Measurements from ENCODE around the gene MPDU1.
A peak's percentile ranks its signal among the peaks of the same experiment; 100 is the strongest.
"Not testable (repeated sequence)": the region's sequence is repeated elsewhere in the genome, so short reads cannot be mapped to it uniquely, and the experiment has no call there.

MPDU1 gene

DNA sequence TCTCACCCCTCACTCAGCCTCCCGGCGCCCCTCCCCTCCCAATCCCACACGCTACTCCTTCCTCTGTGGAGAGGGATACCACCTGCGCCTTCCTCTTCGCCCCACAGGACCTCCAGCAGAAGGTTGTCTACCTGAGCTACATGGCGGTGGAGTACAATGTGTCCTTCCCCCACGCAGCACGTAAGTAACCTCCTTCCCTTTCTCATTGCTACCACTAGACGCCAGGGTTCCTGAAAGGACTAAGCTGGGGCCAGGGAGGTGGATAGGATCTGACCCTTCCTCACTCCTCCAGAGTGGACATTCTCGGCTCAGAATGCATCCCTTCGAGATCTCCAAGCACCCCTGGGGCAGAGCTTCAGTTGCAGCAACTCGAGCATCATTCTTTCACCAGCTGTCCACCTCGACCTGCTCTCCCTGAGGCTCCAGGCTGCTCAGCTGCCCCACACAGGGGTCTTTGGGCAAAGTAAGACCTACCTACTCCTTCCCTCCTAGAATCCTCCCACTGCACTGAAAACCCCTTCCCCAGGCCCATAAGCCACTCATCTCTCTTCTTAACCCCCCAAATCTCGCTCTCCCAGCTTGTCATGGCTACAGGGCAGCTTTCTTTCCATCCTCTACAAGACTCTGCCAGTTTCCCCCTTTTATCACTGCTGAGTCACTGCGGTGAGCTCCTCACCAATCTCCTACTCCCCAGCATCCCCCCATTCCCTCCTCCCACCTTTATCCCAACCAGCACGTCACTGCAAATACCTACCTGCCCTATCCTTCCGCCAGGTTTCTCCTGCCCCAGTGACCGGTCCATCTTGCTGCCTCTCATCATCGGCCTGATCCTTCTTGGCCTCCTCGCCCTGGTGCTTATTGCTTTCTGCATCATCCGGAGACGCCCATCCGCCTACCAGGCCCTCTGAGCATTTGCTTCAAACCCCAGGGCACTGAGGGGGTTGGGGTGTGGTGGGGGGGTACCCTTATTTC is 2.8 kb upstream of the MPDU1 start:
- DNase-seq (ENCODE audit: low spot score) = peak; percentile 66

DNA sequence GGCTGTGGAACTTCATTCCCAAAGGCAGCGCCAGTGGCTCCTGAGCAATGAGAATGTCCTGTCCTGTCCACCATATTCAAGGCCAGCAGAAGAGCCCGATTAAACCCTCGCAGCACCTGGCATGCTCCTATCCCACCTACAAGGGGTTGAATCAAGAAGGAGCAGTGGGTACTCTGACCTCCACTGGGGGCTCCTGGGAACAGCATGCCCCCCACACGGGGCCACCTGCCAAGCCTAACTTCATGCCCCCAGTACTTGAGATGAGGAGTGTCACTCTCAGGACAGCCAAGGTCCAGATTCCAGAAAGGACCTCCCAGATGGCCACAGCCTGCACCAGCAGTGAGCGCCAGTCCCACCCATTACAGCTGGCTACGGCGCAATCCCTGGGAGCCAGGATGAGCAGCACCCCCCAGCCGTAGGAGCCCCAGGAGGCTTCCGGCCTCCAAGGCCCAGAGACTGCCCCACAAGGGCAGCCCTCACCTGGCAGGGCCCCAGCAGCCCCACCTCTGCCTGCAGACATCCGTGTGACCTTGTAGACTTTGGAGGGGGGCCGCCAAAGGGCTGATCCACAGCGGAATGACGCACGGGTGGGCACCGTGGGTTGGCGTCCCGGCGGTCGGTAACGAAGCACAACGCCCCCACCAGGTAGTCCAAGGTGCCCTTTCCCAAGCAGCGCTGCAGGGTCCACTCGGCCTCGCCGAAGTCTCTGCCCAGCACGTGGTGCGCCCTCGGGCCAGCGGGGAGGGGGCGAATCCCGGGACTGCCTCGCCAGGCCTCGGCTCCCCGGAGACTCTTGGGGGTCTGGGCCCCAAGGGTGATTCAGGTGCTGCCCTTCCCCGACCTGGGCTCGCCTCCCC is 1.0 kb upstream of the MPDU1 start:
- DNase-seq (ENCODE audit: low spot score) = no peak

DNA sequence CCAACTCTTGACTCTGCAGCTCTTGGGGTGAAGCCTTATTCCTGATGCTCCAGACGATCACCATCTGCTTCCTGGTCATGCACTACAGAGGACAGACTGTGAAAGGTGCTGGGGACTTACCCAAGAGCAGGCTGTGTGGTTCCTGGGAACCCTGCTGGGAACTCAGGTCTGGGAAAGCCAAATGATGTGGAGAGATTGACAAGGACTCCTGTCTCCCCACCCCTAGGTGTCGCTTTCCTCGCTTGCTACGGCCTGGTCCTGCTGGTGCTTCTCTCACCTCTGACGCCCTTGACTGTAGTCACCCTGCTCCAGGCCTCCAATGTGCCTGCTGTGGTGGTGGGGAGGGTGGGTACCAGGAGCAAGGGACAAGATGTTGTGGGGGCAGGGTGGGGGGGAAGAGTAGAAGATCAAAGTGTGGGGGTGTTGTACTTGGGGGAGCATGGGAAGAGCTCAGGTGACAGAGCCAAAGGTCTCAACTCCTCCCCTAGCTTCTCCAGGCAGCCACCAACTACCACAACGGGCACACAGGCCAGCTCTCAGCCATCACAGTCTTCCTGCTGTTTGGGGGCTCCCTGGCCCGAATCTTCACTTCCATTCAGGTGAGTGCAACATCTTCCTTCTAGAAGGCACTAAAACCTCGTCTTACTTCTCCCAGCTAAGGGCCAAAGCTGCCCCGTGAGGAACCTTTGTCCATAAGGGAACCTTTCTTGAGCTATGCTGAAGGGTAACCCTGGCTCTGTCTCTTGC is 3.2 kb downstream of the MPDU1 start:
- peak; percentile 67 for DNase-seq (ENCODE audit: low spot score)

DNA sequence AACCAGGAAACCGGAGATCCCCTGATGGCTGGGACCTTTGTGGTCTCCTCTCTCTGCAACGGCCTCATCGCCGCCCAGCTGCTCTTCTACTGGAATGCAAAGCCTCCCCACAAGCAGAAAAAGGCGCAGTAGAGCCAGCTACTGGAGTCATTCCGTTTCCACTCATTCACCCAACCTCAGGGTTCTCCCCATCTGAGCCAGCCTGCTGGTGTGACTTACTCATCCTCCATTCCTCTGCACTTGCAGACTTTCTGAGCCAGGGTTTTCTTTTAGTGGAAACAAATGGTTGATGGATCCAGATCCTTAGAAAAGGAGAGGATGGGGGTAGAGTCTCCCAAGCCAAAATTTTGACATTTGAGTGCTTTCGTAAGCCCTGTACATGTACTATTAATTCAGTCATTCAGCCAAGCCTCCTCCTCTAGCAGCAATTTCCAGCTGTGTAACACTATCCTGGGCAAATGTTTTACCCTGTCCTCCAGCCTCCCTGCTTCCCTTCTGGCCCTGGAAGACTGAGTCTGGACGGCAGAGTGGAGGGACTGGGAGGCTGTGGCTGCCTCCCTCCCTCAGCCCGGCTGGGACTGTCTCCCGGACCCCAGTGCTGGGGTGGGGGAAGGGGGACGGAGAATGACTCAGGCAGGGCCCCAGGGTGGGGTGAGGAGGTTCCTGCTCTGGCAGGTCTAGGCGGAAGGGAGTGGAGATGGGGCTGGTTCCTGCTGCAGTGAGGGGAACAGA is 3.9 kb downstream of the MPDU1 start:
- no peak for DNase-seq (ENCODE audit: low spot score)

GRCh38 chr17:7588553-7589203 is 5.0 kb downstream of the MPDU1 start:
- DNase-seq (ENCODE audit: low spot score) = no peak

GRCh38 chr17:7589204-7589868 is 5.7 kb downstream of the MPDU1 start:
- peak; percentile 84 for DNase-seq (ENCODE audit: low spot score)

DNA sequence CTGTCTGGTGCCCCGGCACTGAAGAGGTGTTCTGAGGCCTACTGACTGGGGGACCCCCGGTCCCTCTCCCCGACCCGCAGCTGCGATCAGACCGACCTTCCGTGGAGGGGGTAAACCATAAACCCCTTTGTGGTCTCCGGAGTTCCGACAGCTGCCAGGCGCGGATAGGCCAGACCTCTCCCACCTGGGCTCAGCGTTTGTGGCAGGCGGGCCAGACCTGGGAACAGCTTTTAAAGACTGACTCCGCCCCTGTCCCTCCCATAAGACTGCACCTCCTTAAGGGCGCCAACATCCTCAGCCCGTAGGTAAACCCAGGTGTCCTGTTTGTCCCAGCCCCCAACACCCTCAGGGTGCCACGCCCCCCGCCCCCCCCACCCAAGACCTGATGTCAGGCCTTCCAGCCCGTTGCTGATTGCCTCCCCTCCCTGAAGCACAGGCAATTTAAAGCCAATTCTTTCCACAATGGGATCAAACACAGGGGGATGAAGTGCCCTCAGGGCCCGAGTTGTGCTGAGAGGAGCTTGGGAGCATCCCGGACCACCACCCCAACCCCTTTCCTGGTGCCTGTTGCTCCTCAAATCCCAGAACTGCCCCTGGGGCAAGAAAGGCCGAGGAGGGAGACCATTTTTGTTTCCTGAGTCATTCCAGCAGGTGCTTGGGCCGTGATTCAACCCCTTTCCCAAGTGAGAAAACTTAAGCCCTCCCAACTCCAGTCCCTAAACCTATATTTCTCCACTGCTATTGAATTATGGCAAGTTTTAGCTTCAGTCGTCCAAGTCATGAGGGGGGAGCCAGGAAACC is 6.4 kb downstream of the MPDU1 start, which contains the start of gene SOX15:
TSS of gene SOX15 (minus strand) at position 204 of the 801 bp plus-strand sequence. CDS start 418 bp downstream, outside the sequence.
- no peak for DNase-seq (ENCODE audit: low spot score)

DNA sequence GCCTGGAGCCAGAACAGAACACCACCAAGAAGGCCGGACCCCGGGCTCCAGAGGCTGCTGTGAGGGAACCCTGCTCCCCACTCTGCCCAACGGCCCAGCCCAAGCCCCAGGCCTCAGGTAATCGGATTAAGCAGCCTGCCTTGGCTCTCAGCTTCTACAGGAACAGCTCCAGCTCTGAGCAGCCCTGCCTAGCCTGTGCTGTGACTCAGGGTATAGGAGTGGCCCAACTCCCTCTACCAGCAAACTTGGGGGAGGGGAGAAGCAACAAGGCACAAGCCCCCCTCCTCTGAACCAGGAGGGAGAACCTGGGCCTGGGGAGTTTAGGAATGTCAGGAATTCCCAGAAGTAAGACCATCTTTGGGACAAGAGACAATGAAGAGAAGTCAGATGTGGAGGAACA is 7.1 kb downstream of the MPDU1 start:
- DNase-seq (ENCODE audit: low spot score) = no peak

DNA sequence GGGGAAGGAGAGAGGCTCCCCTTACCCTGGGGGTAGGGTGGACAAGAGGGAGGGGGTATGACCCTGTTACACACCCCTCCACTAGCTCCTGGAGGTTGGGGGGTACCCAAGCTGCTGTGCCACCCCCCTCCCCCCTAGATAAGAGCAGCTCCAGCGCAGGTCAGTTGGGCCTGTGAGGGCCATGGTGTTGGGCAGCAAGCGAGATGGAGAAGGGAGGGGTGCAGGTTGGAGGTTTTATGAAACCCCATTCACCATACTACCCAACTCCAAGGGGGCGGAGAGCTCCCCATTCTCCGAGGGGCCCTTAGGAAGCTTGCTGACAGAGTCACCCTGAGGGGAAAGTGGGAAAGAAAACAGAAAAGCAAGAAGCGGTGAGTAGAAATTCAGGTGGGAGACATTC is 7.9 kb downstream of the MPDU1 start:
- DNase-seq (ENCODE audit: low spot score) = no peak

DNA sequence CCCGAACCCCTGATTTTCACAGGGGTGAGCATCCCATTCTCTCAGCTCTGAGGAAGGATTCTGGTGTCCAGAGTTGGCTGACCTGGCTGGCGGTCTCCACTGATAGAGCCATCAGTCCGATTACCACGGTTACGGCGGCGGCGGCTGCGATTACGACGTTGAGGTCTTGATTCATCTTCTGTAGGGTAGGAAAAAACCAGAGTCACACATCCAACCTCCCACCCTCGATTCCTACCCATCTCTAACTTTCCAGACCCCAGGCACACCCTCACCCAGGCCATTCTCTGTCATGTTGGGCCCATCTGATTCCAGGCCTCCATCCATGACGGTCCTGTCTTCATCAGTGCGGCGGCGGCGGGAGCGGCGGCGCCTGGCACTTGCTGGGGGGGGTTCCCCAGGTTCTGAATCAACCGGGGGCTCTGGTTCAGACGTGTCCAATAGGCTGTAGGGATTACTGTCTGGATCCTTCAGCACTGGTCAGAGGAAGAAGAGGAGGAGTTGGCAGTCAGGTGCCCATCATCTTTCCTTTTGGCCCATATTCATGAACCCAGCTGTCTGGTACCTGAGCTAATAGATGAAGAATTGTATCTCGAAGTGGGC is 8.9 kb downstream of the MPDU1 start:
- DNase-seq (ENCODE audit: low spot score) = no peak

DNA sequence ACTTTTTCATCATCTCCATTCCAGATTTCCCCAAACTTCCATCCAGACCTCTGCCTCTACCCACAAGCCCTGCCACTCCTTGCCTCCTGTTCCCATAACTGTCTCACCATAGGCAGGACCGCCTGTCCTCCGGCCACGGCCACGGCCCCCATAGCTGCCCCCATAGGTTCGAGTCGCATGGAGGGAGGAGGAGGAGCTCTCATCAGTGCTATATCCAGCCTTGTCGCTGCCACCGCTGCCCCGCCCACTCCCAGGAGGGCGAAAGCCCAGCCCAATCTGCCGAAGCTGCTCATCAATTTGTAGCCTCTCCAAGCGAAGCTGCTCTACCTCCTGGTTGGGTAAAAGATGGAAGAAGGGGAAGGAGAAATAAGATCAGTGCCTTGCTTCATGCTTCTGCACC is 9.6 kb downstream of the MPDU1 start:
- DNase-seq (ENCODE audit: low spot score) = no peak

DNA sequence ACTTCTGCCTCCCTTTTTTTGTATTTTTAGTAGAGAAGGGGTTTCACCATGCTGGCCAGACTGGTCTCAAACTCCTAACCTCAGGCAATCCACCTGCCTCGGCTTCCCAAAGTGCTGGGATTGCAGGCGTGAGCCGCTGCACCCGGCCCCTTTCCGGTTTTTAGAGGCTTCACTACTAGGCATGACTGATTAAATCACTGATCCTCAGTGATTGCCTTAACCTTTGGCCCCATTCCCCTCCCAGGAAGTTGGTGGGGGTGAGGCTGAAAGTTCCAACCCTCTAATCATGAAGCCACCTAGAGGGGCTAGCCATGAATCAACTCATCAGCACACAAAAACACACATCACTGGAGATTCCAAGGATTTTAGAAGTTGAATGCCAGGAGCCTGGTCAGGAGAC is 13.9 kb downstream of the MPDU1 start:
- DNase-seq (ENCODE audit: low spot score) = not testable (repeated sequence)

DNA sequence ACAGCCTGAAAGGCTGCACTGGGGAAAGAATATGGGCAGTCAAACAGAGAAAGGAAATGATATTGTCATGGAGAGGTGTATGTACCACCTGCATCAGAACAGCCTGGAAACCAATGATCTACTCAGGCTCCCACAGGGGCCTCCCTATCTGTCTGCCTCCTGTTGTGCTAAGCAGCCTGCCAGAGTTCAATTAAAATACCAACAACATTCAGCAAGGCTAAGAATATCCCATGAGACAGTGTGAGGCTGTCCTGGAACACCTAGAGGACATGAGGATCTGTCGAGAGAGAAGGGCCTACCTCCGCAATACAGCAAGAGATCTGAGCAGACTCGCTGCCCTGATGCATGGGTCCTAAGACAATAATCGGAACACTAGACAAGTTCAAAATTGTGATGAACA is 22.6 kb downstream of the MPDU1 start:
- no peak for DNase-seq (ENCODE audit: low spot score)

DNA sequence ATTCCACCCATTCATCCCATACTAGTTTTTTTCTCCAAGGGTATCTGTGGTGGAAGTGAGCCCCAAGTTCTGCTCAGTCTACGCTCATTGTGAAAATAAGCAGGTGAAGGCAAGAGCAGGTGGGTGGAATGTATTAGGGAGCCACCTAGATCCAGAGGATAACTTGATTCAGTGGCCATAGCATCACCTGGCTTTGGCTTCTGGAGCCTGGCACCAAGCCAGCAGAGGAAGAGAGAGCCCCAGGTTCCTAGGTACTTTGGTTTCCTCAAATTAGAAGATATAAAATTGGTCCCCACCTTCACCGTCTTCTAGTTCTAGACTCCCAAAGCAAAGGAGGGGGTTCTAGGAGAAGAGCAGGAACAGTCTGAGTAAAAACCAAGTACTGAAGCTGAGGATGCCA is 27.0 kb downstream of the MPDU1 start:
- no peak for DNase-seq (ENCODE audit: low spot score)

DNA sequence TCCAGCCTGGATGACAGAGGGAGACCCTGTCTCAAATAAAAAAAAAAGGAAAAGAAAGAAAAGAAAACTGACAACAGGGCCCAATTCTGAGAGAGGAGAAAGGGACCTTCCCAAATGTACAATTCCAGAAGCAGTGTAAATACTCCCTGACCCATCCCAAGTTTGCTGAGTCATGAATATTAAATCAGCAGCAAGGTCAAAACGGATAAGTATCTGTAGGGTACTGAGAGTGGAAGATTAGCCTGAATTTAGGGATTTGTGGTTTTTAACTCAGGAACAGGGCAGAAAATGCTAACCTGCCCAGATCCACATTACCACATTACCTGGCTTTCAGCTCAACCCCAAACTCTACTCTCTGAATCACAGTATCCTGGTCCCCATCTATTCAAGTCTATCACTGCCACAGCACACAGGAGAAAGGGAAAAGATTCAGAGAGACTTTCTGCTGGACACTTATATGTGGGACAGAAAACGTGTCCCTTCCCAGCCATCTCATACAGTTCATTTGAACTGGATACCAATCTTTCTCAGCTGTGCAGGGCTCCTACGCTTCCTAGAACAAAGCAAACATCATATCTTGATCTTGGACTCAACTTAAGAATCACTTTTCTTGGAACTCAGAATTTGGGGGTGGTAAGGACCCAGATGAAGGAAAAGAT is 28.1 kb downstream of the MPDU1 start:
- no peak for DNase-seq (ENCODE audit: low spot score)

GRCh38 chr17:7612294-7612640 is 28.6 kb downstream of the MPDU1 start:
- DNase-seq (ENCODE audit: low spot score) = no peak

GRCh38 chr17:7613769-7614424 is 30.2 kb downstream of the MPDU1 start:
- peak; percentile 22 for DNase-seq (ENCODE audit: low spot score)
